Smooth muscle cell (in vitro differentiated cells): ENCODE results near the gene SPEM3. TPM values are rescaled to one million over a fixed set of nuclear protein-coding genes. Genes with fewer than 3 reads are reported as not detected.

ENCODE experiments used
- DNase-seq: peaks from one replicate; lab custom pipeline; 2025; ENCODE audit not compliant: unreplicated experiment; lab: John Stamatoyannopoulos, UW
- H2AFZ ChIP-seq: fragments of 200-600 bp; sonication (generic); 2 replicates; pipeline ENCODE4 v1.6.0; 2016; ENCODE audit warnings: antibody characterized with exemption, low read depth, mild to moderate bottlenecking
- H3F3A ChIP-seq: fragments of 200-600 bp; sonication (generic); 2 replicates; pipeline ENCODE4 v1.6.0; 2017; ENCODE audit warnings: antibody characterized with exemption, low read depth
- H3K27ac ChIP-seq: fragments of 200-600 bp; sonication (generic); 2 replicates; pipeline ENCODE4 v1.5.1; 2016; ENCODE audit warnings: low read depth, mild to moderate bottlenecking
- H3K27me3 ChIP-seq: fragments of 200-600 bp; sonication (generic); 2 replicates; pipeline ENCODE4 v1.6.1; 2016; ENCODE audit warnings: low read depth, mild to moderate bottlenecking
- H3K36me3 ChIP-seq: fragments of 200-600 bp; sonication (generic); 2 replicates; pipeline ENCODE4 v1.5.1; 2016; ENCODE audit warnings: low read depth
- H3K4me1 ChIP-seq: fragments of 200-600 bp; sonication (generic); 2 replicates; pipeline ENCODE4 v1.5.1; 2016; ENCODE audit warnings: low read depth
- H3K4me2 ChIP-seq: fragments of 200-600 bp; sonication (generic); 2 replicates; pipeline ENCODE4 v1.6.0; 2016; ENCODE audit warnings: mild to moderate bottlenecking
- H3K4me3 ChIP-seq: fragments of 200-600 bp; sonication (generic); 2 replicates; pipeline ENCODE4 v1.5.1; 2016; ENCODE audit warnings: mild to moderate bottlenecking
- H3K79me2 ChIP-seq: fragments of 200-600 bp; sonication (generic); 2 replicates; pipeline ENCODE4 v1.6.0; 2016; ENCODE audit warnings: low read depth, mild to moderate bottlenecking
- H3K9ac ChIP-seq: fragments of 200-600 bp; sonication (generic); 2 replicates; pipeline ENCODE4 v1.6.0; 2016; ENCODE audit warnings: low read depth
- H3K9me3 ChIP-seq: fragments of 200-600 bp; sonication (generic); replicated peaks from 2 replicates; pipeline ENCODE4 v1.5.1; 2016; ENCODE audit warnings: low read depth
- H4K20me1 ChIP-seq: fragments of 200-600 bp; sonication (generic); 2 replicates; pipeline ENCODE4 v1.6.0; 2016; ENCODE audit warnings: low read depth
- WGBS: methylation state at CpG from one replicate; pipeline ENCODE4 v1.1.7; 2016; ENCODE audit warnings: low lambda C conversion rate; 5-methylcytosine and 5-hydroxymethylcytosine counted together
- polyA plus RNA-seq: library from polyadenylated mRNA; unstranded; fragments of >200 nt; fragmentation: Nextera tagmentation; extraction: Ambion mirVana; gene quantifications from 2 replicates; pipeline ENCODE4 v1.2.1, GENCODE V29; 2016
- total RNA-seq: library from RNA; depleted of rRNA; stranded (reverse); fragments of >200 nt; gene quantifications from 2 replicates; pipeline ENCODE4 v1.2.3, GENCODE V29; 2014
- TF ChIP-seq, protein P1 (sequence below): fragments of 200-600 bp; sonication (generic); IDR thresholded peaks from 2 replicates; pipeline ENCODE4 v1.5.1; 2017; ENCODE audit warnings: borderline replicate concordance, mild to moderate bottlenecking, antibody characterized with exemption; ENCODE audit not compliant: insufficient read depth, poor library complexity, severe bottlenecking

Gene SPEM3
- total and polyA plus RNA-seq, 2 experiments from 2014 or later, result not detected

DNA sequence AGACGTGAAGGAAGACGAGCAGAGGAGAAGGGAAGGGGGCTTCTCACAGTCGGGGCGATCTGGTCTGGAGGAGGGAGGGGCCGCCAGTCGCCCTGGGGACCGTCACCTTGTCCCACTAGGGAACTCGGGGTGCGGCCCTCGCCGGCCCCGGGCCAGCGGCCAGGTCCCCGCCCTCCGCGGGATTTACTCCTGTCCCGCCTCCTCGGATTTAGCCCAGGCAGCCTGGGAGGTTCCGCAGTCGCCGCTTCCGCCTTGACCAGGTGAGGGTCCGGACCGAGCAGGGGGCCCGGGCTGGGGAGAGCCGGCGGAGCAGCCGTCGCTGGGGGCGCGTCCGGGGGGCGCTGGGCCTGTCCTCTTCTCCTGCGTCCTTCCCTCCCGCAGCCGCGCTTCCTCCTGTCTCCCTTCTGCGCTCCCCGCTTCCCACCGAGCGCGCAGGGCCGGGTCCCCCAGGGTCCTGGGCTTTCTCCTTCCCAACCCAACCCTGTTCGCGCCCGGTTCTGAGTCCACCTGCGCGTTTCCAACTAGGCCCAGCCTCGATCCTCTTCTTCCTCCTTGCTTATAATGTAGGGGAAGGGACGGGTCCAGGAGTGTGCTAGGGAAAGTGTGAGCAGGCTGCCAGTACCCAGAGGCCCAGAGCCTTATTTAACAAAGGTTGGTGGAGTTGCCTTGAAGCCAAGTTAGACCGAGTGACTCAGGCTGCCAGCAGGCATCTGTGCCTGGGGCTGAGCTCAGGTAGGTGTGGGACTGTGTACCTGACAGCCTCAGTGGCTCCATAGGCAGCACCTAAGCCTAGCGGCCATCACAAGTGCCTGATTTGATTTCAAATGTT lies 47.6 kb upstream of the SPEM3 start, which contains the start of gene TNK1:
Gene TNK1 (plus strand): TSS at position 235 of the 829 bp plus-strand sequence. CDS start 1,838 bp downstream, outside the sequence.
- Histone ChIP-seq H3K4me1 (peaks cover 19% of the 10 kb centered on the region), H4K20me1 (no peaks in the 10 kb centered on the region), H2AFZ (peak within 1 kb of the TSS; percentile 51), H3K9me3 (no peaks in the 10 kb centered on the region), H3K4me2 (peak within 1 kb of the TSS; percentile 95), H3K79me2 (no peaks in the 10 kb centered on the region), H3K36me3 (no peaks in the 10 kb centered on the region), H3K9ac (peak within 1 kb of the TSS; percentile 62), H3K4me3 (peak within 1 kb of the TSS; percentile 65), H3K27me3 (peaks cover 22% of the 10 kb centered on the region), H3F3A (peaks cover 6% of the 10 kb centered on the region), H3K27ac (no peak within 1 kb of the TSS)
- 8% methylated on average over 30 of the region's 52 CpGs for WGBS
- TF ChIP-seq, protein P1, sequence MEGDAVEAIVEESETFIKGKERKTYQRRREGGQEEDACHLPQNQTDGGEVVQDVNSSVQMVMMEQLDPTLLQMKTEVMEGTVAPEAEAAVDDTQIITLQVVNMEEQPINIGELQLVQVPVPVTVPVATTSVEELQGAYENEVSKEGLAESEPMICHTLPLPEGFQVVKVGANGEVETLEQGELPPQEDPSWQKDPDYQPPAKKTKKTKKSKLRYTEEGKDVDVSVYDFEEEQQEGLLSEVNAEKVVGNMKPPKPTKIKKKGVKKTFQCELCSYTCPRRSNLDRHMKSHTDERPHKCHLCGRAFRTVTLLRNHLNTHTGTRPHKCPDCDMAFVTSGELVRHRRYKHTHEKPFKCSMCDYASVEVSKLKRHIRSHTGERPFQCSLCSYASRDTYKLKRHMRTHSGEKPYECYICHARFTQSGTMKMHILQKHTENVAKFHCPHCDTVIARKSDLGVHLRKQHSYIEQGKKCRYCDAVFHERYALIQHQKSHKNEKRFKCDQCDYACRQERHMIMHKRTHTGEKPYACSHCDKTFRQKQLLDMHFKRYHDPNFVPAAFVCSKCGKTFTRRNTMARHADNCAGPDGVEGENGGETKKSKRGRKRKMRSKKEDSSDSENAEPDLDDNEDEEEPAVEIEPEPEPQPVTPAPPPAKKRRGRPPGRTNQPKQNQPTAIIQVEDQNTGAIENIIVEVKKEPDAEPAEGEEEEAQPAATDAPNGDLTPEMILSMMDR, result no peak
- no peak for DNase-seq

DNA sequence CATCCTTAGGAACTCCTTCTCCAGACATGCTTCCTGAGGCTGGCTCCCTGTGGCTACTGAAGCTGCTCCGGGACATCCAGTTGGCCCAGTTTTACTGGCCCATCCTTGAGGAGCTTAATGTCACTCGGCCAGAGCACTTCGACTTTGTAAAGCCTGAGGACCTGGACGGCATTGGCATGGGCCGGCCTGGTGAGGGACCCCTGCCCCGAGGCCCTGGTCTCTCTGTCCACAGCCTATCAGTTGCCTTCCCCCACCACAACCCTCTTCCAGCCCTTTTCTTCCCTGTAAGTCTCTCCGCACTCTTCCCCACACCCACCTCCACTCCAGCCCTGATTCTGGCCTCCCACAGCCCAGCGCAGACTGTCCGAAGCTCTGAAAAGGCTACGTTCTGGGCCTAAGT lies 45.8 kb upstream of the SPEM3 start:
- WGBS, result 89% methylated on average over 10 of the region's 10 CpGs
- Histone ChIP-seq H3K4me3 (no peak overlapping the region), H3F3A (peaks cover 6% of the 10 kb centered on the region), H3K4me2 (no peak overlapping the region), H3K4me1 (peaks cover 19% of the 10 kb centered on the region), H3K36me3 (no peaks in the 10 kb centered on the region), H3K27me3 (peaks cover 22% of the 10 kb centered on the region), H4K20me1 (no peaks in the 10 kb centered on the region), H3K9ac (no peak overlapping the region), H2AFZ (no peak overlapping the region), H3K27ac (no peak overlapping the region), H3K9me3 (no peaks in the 10 kb centered on the region), H3K79me2 (no peaks in the 10 kb centered on the region)
- no peak for DNase-seq
- TF ChIP-seq, protein P1, result no peak

DNA sequence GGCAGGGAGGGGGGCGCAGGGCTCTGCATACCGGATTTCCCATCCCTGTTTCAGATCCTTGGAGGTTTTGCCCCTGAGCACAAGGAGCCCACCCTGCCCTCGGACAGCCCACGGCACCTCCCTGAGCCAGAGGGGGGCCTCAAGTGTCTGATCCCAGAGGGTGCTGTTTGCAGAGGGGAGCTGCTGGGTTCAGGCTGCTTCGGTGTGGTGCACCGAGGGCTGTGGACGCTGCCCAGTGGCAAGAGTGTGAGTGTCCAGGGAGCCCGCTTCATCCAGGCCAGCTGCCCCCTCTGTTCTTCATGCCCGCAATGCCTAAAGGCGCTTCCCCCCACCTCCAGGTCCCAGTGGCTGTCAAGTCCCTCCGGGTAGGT lies 45.3 kb upstream of the SPEM3 start:
- Histone ChIP-seq H3K27me3 (peaks cover 22% of the 10 kb centered on the region), H3K36me3 (no peaks in the 10 kb centered on the region), H3K9ac (no peak overlapping the region), H3K79me2 (no peaks in the 10 kb centered on the region), H3K9me3 (no peaks in the 10 kb centered on the region), H3K27ac (no peak overlapping the region), H2AFZ (no peak overlapping the region), H3K4me2 (peak overlapping the region; percentile 85), H3K4me3 (no peak overlapping the region), H3F3A (peaks cover 6% of the 10 kb centered on the region), H3K4me1 (peaks cover 19% of the 10 kb centered on the region), H4K20me1 (no peaks in the 10 kb centered on the region)
- no peak for DNase-seq
- TF ChIP-seq, protein P1, result no peak
- 87% methylated on average over 11 of the region's 11 CpGs for WGBS
